Measurements from ENCODE around the gene BMI1. TPM values are rescaled to one million over a fixed set of nuclear protein-coding genes. Genes with fewer than 3 reads are reported as not detected.

Gene BMI1
- total and polyA plus RNA-seq, 2 of the 4 experiments (the other 2 are of a cell fraction) = 19.7 to 25.8 TPM

DNA sequence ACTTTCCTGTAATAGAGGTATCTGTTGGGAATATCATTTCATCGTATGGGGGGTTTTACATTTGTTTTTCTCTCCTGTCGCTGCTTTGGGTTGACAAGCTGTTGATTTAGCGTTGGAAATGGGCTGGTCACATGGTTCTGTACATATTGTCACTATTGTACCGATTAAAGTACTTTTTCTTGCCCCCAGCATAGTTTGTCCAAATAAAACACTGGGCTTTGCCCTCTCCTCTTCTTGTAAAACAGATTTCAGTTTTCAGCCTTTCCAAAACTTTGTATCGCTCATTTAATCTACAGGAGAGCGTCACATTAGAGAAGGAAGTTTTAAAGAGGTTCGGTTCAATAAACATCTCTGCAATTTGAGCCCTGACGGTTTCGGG is 4.0 kb downstream of the BMI1 start:
- Histone ChIP-seq H3K4me3 (ENCODE audit: insufficient read depth, low read depth, low read length) (peak overlapping the region; percentile 32), H3K36me3 (ENCODE audit: control insufficient read depth, insufficient read depth, low read length) (peaks cover 7% of the 10 kb centered on the region), H4K8ac (ENCODE audit: low read depth in 2 of 2, low read length in 2 of 2) (no peak overlapping the region), H3K79me1 (ENCODE audit: low read depth in 1 of 2, low read length in 2 of 2) (peaks cover 23 to 29% of the 10 kb centered on the region in 2 experiments), H3K14ac (replicated peaks; ENCODE audit: low read depth, low read length) (no peak overlapping the region), H2AK9ac (replicated peaks; ENCODE audit: low read depth, low read length, poor library complexity) (no peak overlapping the region), H3K27ac (ENCODE audit: insufficient read depth, low read length) (no peak overlapping the region), H3K4ac (ENCODE audit: low read depth, low read length) (no peak overlapping the region), H2BK15ac (ENCODE audit: low read depth, low read length) (no peak overlapping the region), H3K9ac (ENCODE audit: low read depth, low read length) (peak overlapping the region; percentile 36), H2BK20ac (ENCODE audit: low read depth, low read length) (no peak overlapping the region), H3K18ac (ENCODE audit: low read depth, low read length) (no peak overlapping the region), H3K4me2 (ENCODE audit: low read depth, low read length) (peak overlapping the region; percentile 74), H2AFZ (replicated peaks; ENCODE audit: low read length, poor library complexity) (no peak overlapping the region), H3K9me1 (ENCODE audit: insufficient read depth, low read length) (0 out of 2 replicates have a peak, but pooled peaks cover 2% of the 10 kb centered on the region), H3K56ac (ENCODE audit: extremely low read depth, insufficient read depth, low read length) (no peak overlapping the region), H2AK5ac (ENCODE audit: low read depth, low read length) (no peak overlapping the region), H2BK5ac (ENCODE audit: low read depth, low read length, poor library complexity, severe bottlenecking) (no peak overlapping the region), H2BK120ac (ENCODE audit: low read depth, low read length) (no peak overlapping the region), H4K5ac (ENCODE audit: low read depth, low read length) (no peak overlapping the region), H3K9me3 (ENCODE audit: control insufficient read depth, insufficient read depth, low read length) (0 out of 2 replicates have a peak, but pooled peaks cover 3% of the 10 kb centered on the region), H3K27me3 (ENCODE audit: control insufficient read depth, insufficient read depth, low read length) (peaks cover 21% of the 10 kb centered on the region), H4K91ac (ENCODE audit: insufficient read depth, low read depth, low read length) (no peak overlapping the region), H4K20me1 (ENCODE audit: insufficient read depth, low read length) (peaks cover 13% of the 10 kb centered on the region; the same call in 1 of the 2 replicates), H3K4me1 (ENCODE audit: control insufficient read depth, insufficient read depth, low read length) (no peaks in the 10 kb centered on the region; the same call in 1 of the 2 replicates), H3K23ac (ENCODE audit: low read depth, low read length) (peak overlapping the region; percentile 11)
- TF ChIP-seq MAZ (IDR thresholded peaks at IDR 0.05; ENCODE audit: borderline replicate concordance, low read depth, low read length) (no peak), MAFK (IDR thresholded peaks at IDR 0.05; ENCODE audit: low read depth, low read length) (0 out of 2 replicates have a peak, but pooled peaks have one; percentile 21)
- TF ChIP-seq, protein P1, sequence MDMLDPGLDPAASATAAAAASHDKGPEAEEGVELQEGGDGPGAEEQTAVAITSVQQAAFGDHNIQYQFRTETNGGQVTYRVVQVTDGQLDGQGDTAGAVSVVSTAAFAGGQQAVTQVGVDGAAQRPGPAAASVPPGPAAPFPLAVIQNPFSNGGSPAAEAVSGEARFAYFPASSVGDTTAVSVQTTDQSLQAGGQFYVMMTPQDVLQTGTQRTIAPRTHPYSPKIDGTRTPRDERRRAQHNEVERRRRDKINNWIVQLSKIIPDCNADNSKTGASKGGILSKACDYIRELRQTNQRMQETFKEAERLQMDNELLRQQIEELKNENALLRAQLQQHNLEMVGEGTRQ (IDR thresholded peaks at IDR 0.05; ENCODE audit: low read depth, low read length) = 0 out of 2 replicates have a peak, but pooled peaks have one; percentile 2
- TF ChIP-seq, protein P2, sequence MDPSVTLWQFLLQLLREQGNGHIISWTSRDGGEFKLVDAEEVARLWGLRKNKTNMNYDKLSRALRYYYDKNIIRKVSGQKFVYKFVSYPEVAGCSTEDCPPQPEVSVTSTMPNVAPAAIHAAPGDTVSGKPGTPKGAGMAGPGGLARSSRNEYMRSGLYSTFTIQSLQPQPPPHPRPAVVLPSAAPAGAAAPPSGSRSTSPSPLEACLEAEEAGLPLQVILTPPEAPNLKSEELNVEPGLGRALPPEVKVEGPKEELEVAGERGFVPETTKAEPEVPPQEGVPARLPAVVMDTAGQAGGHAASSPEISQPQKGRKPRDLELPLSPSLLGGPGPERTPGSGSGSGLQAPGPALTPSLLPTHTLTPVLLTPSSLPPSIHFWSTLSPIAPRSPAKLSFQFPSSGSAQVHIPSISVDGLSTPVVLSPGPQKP (IDR thresholded peaks at IDR 0.05; ENCODE audit: borderline replicate concordance, low read depth, low read length) = no peak
- BruUV-seq (replicated peaks) = no TSS peak
- WGBS, 2 experiments (ENCODE audit: extremely low coverage in 2 of 2, insufficient read length in 1 of 2) = 0% methylated on average over 3 of the region's 9 CpGs; no CpG with 5 or more reads in 1 of the 2 experiments
- ATAC-seq (ENCODE audit: low read depth) (no peak), DNase-seq (no peak)
- in situ Hi-C loops (cut with MboI; ENCODE audit: low sequenced_read_pairs) = loop anchor here (10.0 to 25.0 kb wide), 2 partner anchors 500 to 813 kb away; no protein-coding TSS in a partner anchor
- POLR2A ChIA-PET (ENCODE audit: unreplicated experiment) = no interaction called here
- CTCF ChIA-PET = no interaction called here
- intact Hi-C loops (cut with micrococcal nuclease) = loop anchor here (1.0 to 10.0 kb wide), 4 partner anchors 112 to 813 kb away; no protein-coding TSS in a partner anchor
- dilution Hi-C loops (cut with HindIII; ENCODE audit: low sequenced_read_pairs, unreplicated experiment) = no loop called here
